Glutamatergic neuron (in vitro differentiated cells): ENCODE data around the gene RTL9. TPM values are rescaled to one million over a fixed set of nuclear protein-coding genes. Genes with fewer than 3 reads are reported as not detected.
"Not testable (repeated sequence)": the region's sequence is repeated elsewhere in the genome, so short reads cannot be mapped to it uniquely, and the experiment has no call there.

Source experiments
- DNase-seq: peaks from one replicate; pipeline ENCODE4 v3.0.0; 2022
- H3K27ac Mint-ChIP-seq: one replicate; pipeline ENCODE4 v1.8.0; 2020; ENCODE audit warnings: mild to moderate bottlenecking, mixed read lengths, inconsistent platforms; ENCODE audit not compliant: unreplicated experiment
- H3K27me3 Mint-ChIP-seq: one replicate; pipeline ENCODE4 v1.8.0; 2020; ENCODE audit warnings: mild to moderate bottlenecking, moderate library complexity, mixed read lengths, inconsistent platforms; ENCODE audit not compliant: unreplicated experiment
- H3K36me3 Mint-ChIP-seq: one replicate; pipeline ENCODE4 v1.8.0; 2020; ENCODE audit warnings: mild to moderate bottlenecking, mixed read lengths, inconsistent platforms; ENCODE audit not compliant: unreplicated experiment
- H3K4me1 Mint-ChIP-seq: one replicate; pipeline ENCODE4 v1.8.0; 2020; ENCODE audit warnings: mild to moderate bottlenecking, low read depth, mixed read lengths, inconsistent platforms; ENCODE audit not compliant: unreplicated experiment
- H3K4me3 Mint-ChIP-seq: one replicate; pipeline ENCODE4 v1.8.0; 2020; ENCODE audit warnings: mild to moderate bottlenecking, mixed read lengths, inconsistent platforms; ENCODE audit not compliant: unreplicated experiment
- H3K9me3 Mint-ChIP-seq: one replicate; pipeline ENCODE4 v1.8.0; 2020; ENCODE audit warnings: mild to moderate bottlenecking, moderate library complexity, mixed read lengths, inconsistent platforms; ENCODE audit not compliant: unreplicated experiment
- total RNA-seq: library from RNA; stranded (reverse); fragmentation: NEBNext Ultra II Directional; extraction: Animal tissue kit (Norgen Biotek cat#: 25700); gene quantifications from one replicate; pipeline ENCODE4 v1.2.1, GENCODE V29; 2021; ENCODE audit not compliant: unreplicated experiment
- TF ChIP-seq, protein P1 (sequence below): fragments of 200-600 bp; sonication (generic); IDR thresholded peaks from one replicate; pipeline ENCODE4 v1.5.0; 2021; ENCODE audit not compliant: partially characterized antibody, unreplicated experiment

RTL9 gene
- total RNA-seq, 1 donor from 2014 or later = 1.8 TPM

DNA sequence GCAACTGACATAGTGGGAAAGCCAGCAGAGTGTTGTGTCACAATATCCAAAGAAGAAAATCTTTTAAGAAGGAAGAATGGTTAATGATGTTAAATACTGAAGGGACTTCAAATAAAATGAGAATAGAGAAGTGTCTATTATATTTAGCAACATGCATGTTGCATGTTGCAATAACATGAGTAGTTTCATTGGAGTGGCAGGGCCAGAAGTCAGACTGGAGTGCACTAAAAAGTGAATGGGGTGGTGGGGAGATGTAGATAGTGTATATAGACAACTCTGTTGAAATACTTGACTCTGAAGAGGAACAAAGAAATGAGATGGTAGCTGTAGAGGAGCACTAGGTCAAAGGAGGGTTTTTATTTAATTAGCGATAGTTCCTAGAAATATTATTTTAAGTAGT, 31.3 kb upstream of the RTL9 start:
- no peak for DNase-seq
- no peak overlapping the region for H3K27ac Mint-ChIP-seq
- H3K9me3 Mint-ChIP-seq = no peaks in the 10 kb centered on the region

DNA sequence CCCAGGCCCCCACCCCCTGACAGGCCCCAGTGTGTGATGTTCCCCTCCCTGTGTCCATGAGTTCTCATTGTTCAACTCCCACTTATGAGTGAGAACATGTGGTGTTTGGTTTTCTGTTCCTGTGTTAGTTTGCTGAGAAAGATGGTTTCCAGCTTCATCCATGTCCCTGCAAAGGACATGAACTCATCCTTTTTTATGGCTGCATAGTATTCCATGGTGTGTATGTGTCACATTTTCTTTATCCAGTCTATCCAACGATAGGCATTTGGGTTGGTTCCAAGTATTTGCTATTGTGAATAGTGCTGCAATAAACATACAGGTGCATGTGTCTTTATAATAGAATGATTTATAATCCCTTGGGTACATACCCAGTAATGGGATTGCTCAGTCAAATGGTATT, 30.0 kb upstream of the RTL9 start:
- H3K4me3 Mint-ChIP-seq, H3K27ac Mint-ChIP-seq, DNase-seq, H3K9me3 Mint-ChIP-seq, H3K36me3 Mint-ChIP-seq, H3K27me3 Mint-ChIP-seq, H3K4me1 Mint-ChIP-seq: not testable (repeated sequence)

More for the DNA sequence above, 31.3 kb upstream of the RTL9 start:
- Mint-ChIP-seq H3K4me1 (no peaks in the 10 kb centered on the region), H3K27me3 (no peaks in the 10 kb centered on the region), H3K36me3 (no peaks in the 10 kb centered on the region), H3K4me3 (no peak overlapping the region)
- TF ChIP-seq, protein P1, sequence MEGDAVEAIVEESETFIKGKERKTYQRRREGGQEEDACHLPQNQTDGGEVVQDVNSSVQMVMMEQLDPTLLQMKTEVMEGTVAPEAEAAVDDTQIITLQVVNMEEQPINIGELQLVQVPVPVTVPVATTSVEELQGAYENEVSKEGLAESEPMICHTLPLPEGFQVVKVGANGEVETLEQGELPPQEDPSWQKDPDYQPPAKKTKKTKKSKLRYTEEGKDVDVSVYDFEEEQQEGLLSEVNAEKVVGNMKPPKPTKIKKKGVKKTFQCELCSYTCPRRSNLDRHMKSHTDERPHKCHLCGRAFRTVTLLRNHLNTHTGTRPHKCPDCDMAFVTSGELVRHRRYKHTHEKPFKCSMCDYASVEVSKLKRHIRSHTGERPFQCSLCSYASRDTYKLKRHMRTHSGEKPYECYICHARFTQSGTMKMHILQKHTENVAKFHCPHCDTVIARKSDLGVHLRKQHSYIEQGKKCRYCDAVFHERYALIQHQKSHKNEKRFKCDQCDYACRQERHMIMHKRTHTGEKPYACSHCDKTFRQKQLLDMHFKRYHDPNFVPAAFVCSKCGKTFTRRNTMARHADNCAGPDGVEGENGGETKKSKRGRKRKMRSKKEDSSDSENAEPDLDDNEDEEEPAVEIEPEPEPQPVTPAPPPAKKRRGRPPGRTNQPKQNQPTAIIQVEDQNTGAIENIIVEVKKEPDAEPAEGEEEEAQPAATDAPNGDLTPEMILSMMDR = no peak

DNA sequence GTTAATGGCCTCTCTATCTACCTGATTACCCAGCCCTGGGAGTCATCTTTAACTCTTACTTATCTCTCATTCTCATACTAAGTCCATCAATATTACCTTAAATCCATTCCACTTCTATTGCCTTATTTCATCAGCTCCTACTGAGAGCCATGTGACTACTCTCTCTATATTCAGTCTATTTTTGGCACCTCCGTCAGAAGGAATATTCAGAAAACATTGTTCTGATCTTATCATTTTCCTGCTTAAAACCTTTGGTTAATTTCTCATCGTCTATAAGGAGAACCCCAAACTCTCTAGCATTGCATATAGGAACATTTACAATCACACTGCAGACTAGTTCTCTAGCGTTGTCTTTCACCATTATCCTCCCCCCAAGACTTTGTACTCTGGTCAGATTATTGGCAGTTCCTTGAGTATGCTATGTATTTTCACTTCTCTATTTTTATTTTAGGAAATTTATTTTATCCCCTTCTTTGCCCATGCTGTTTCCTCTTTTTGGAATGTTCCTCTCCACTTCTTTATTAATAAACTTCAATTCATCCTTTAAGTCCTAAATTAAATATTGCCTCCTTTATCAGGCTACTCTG, 27.1 kb upstream of the RTL9 start:
- H3K36me3 Mint-ChIP-seq = no peaks in the 10 kb centered on the region
- H3K9me3 Mint-ChIP-seq = no peaks in the 10 kb centered on the region
- no peaks in the 10 kb centered on the region for H3K27me3 Mint-ChIP-seq
- TF ChIP-seq, protein P1 = no peak
- no peak overlapping the region for H3K27ac Mint-ChIP-seq
- H3K4me3 Mint-ChIP-seq = no peak overlapping the region
- H3K4me1 Mint-ChIP-seq = no peaks in the 10 kb centered on the region
- DNase-seq = no peak

GRCh38 chrX:110333458-110333857, 25.2 kb upstream of the RTL9 start:
- H3K4me3 Mint-ChIP-seq, DNase-seq, H3K27ac Mint-ChIP-seq, H3K36me3 Mint-ChIP-seq, H3K4me1 Mint-ChIP-seq, H3K9me3 Mint-ChIP-seq, H3K27me3 Mint-ChIP-seq: not testable (repeated sequence)

- Mint-ChIP-seq H3K27me3 (no peaks in the 10 kb centered on the region), H3K4me1 (no peaks in the 10 kb centered on the region), H3K27ac (no peak overlapping the region), H3K4me3 (no peak overlapping the region), H3K36me3 (no peaks in the 10 kb centered on the region), H3K9me3 (no peaks in the 10 kb centered on the region)
- TF ChIP-seq, protein P1 = no peak
- no peak for DNase-seq
Measured at GRCh38 chrX:110338935-110339334, 19.7 kb upstream of the RTL9 start.

DNA sequence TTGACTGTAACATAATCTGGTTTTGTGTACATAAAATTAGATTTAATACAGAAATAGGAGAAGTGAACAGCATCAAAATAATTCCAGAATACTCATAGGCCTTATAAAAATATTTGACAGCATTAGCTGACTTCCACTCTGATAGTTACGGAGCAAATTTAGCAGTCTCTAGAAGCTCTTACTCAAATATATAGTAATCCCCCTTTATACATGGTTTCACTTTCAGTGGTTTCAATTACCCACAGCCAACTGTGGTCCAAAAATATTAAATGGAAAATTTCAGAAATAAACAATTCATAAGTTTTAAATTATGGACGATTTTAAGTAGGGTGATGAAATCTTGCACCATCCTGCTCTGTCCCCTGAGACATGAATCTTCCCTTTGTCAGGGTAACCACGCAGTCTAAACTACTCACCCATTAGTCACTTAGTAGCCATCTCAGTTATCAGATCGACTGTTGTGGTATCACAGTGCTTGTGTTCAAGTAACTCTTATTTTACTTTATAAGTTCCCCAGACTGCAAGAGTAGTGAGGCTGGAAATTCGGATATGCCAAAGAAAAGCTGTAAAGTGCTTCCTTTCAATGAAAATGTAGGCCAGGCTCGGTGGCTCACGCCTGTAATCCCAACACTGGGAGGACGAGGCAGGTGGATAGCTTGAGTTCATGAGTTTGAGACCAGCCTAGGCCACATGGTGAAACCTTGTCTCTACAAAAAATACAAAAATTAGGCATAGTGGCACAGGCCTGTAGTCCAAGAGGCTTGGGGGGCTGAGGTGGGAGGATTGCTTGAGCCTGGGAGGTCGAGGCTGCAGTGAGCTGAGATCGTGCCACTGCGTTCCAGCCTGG, 17.2 kb upstream of the RTL9 start:
- Mint-ChIP-seq H3K9me3 (no peaks in the 10 kb centered on the region), H3K4me1 (no peaks in the 10 kb centered on the region), H3K27me3 (no peaks in the 10 kb centered on the region), H3K27ac (no peak overlapping the region), H3K4me3 (no peak overlapping the region), H3K36me3 (no peaks in the 10 kb centered on the region)
- DNase-seq = no peak
- TF ChIP-seq, protein P1 = no peak
